Osteoblast (primary cell): ENCODE measurements around the gene CAPN5. TPM values are rescaled to one million over a fixed set of nuclear protein-coding genes. Genes with fewer than 3 reads are reported as not detected.
A peak's percentile ranks its signal among the peaks of the same experiment; 100 is the strongest.

ENCODE experiments used
- DNase-seq: peaks from one replicate; pipeline ENCODE4 v3.0.0; 2011; ENCODE audit warnings: low spot score, mixed read lengths; ENCODE audit not compliant: insufficient read length; ENCODE audit errors: missing footprints
- H2AFZ ChIP-seq: 2 replicates; pipeline ENCODE4 v1.6.0; 2011; ENCODE audit warnings: mild to moderate bottlenecking, low read length
- H3K27ac ChIP-seq: 2 replicates; pipeline ENCODE4 v1.5.1; 2011; ENCODE audit warnings: mild to moderate bottlenecking, low read depth, low read length, moderate library complexity
- H3K27me3 ChIP-seq: 2 replicates; pipeline ENCODE4 v1.6.0; 2012; ENCODE audit warnings: mild to moderate bottlenecking, control low read depth, inconsistent platforms, low read length, moderate library complexity; ENCODE audit not compliant: insufficient read depth
- H3K36me3 ChIP-seq: 2 replicates; pipeline ENCODE4 v1.5.1; 2011; ENCODE audit warnings: mild to moderate bottlenecking, low read length, control low read depth, moderate library complexity; ENCODE audit not compliant: insufficient read depth
- H3K4me1 ChIP-seq: 2 replicates; pipeline ENCODE4 v1.5.1; 2011; ENCODE audit warnings: mild to moderate bottlenecking, low read length, control low read depth, moderate library complexity; ENCODE audit not compliant: insufficient read depth
- H3K4me2 ChIP-seq: 2 replicates; pipeline ENCODE4 v1.6.0; 2011; ENCODE audit warnings: mild to moderate bottlenecking, low read length; ENCODE audit not compliant: insufficient read depth
- H3K4me3 ChIP-seq: fragments of 200-600 bp; sonication (generic); 3 replicates; pipeline ENCODE4 v1.5.1; 2012; ENCODE audit warnings: mild to moderate bottlenecking, low read length, inconsistent platforms; ENCODE audit not compliant: insufficient read depth
- H3K79me2 ChIP-seq: 2 replicates; pipeline ENCODE4 v1.6.0; 2012; ENCODE audit warnings: mild to moderate bottlenecking, low read length, control low read depth, inconsistent platforms; ENCODE audit not compliant: insufficient read depth
- H3K9me3 ChIP-seq: 2 replicates; pipeline ENCODE4 v1.5.1; 2011; ENCODE audit warnings: low read depth, low read length, control low read depth
- H4K20me1 ChIP-seq: 2 replicates; pipeline ENCODE4 v1.6.0; 2012; ENCODE audit warnings: mild to moderate bottlenecking, low read length, control low read depth; ENCODE audit not compliant: insufficient read depth
- CTCF ChIP-seq: IDR thresholded peaks from 2 replicates; pipeline ENCODE4 v1.5.1; 2011; ENCODE audit warnings: mild to moderate bottlenecking, low read depth, low read length, moderate library complexity; ENCODE audit errors: extremely low read depth
- total RNA-seq: library from RNA; depleted of rRNA; stranded (reverse); fragments of >200 nt; gene quantifications from 2 replicates; pipeline ENCODE4 v1.2.3, GENCODE V29; 2012

CAPN5 gene
- total RNA-seq, 1 donor: 6.5 TPM

- no peak for TF ChIP-seq CTCF
These were observed 22.3 kb downstream of the CAPN5 start for GRCh38 chr11:77089004-77089545.

DNA sequence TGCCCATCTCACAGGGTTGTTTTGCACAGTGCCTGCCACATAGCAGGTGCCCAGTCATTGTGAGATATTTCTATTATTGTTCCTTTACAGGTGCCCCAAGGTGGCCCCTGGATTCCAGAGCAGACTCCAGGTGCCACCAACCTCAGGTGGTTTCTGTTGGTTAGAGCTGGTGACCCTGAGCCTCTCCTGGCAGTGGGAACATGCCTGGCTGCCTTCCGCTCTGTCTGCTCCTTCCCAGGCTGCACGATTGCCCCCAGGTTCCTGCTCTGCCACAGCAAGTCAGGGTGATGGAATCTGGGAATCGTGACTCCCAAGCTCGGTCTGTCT lies 23.2 kb downstream of the CAPN5 start:
- Histone ChIP-seq H3K4me1 (no peaks in the 10 kb centered on the region), H3K4me3 (no peak overlapping the region), H2AFZ (no peak overlapping the region), H3K79me2 (no peaks in the 10 kb centered on the region), H3K9me3 (no peaks in the 10 kb centered on the region), H3K36me3 (peaks cover 3% of the 10 kb centered on the region), H4K20me1 (peaks cover 14% of the 10 kb centered on the region), H3K27me3 (no peaks in the 10 kb centered on the region), H3K4me2 (no peak overlapping the region), H3K27ac (no peak overlapping the region)
- no peak for TF ChIP-seq CTCF
- DNase-seq: peak; percentile 53

More at GRCh38 chr11:77089004-77089545, 22.3 kb downstream of the CAPN5 start:
- Histone ChIP-seq H3K27me3 (no peaks in the 10 kb centered on the region), H3K4me3 (no peak overlapping the region), H3K27ac (no peak overlapping the region), H3K4me1 (no peaks in the 10 kb centered on the region), H4K20me1 (peaks cover 14% of the 10 kb centered on the region), H2AFZ (no peak overlapping the region), H3K36me3 (no peaks in the 10 kb centered on the region), H3K79me2 (peaks cover 1% of the 10 kb centered on the region), H3K4me2 (no peak overlapping the region), H3K9me3 (no peaks in the 10 kb centered on the region)
- DNase-seq: peak; percentile 71

DNA sequence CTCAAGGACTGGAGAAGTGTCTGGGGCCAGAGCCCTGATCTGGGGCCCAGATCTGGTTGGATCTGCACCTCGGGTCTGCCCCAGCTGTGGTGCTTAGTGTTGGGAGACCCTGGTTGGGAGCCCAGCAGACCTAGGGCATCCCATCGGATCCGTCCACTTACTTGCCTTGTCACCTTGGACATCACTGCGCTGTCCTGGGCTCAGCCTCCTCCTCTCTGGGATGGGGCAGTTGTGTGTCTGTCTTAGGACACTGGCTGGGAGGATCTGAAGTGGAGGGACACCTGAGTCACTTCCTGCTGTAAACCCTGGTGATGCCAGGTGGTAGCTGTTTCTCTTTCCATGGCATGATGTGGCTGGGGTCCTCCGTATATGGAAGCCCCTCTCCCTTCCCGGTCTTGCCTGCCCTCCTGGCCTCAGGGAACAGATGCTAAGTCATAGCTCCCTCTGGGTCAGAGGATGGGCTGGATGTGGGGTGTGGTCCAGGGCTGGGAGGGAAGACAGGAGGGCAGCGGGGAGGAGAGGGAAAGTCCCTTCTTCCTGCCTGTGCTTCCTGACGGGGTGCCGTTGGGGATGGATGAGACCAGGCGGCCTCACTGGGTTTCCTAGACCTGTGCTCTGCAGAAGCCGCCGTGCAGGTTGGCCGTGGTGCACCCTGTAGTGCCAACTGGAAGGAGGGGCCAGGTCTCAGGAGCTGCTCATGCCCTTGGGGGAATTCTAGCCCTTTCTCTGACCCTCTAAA lies 23.8 kb downstream of the CAPN5 start:
- Histone ChIP-seq H3K36me3 (peaks cover 3% of the 10 kb centered on the region), H3K4me1 (no peaks in the 10 kb centered on the region), H3K4me3 (no peak overlapping the region), H4K20me1 (peaks cover 14% of the 10 kb centered on the region), H2AFZ (no peak overlapping the region), H3K79me2 (no peaks in the 10 kb centered on the region), H3K9me3 (no peaks in the 10 kb centered on the region), H3K4me2 (no peak overlapping the region), H3K27ac (no peak overlapping the region), H3K27me3 (no peaks in the 10 kb centered on the region)
- peak; percentile 76 for DNase-seq
- no peak for TF ChIP-seq CTCF

DNA sequence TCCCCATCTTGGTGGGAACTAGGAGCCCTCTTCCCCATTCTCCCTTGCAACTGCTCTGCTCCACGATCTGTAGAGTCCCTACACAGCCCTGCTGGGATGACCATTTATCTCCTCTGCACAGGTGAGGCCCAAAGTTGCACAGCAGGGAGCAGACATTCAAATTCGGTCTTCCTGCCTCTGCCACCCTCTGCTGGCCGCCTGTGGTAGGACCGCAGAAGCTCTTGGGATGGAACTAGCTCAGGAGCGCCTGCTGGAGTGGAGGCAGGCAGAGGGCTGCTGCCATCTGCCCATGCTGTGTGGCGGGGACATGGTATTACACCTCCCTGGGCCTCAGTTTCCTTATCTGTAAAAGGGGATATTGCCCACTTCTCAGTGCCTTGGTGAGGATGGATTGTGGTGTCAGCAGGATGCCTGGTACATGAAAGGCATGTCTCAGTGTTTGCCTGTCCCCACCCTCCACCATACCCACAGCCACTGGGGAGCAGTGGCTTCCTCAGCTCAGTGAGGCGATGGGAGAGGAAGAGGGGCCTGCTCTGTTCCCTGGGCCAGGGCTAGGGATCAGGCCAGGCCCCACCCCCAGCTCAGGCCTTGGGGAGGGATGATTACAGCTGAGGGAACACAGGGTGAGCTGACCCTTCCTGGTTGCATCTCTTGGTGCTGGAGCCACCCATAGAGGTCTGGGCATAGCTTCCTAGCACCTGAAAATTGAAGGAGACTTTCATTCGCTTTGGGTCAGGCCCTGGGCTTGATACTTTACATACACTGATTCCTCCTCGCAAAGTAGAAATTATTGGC lies 24.6 kb downstream of the CAPN5 start:
- no peak overlapping the region for H3K4me3 ChIP-seq
- H3K27ac ChIP-seq: no peak overlapping the region
- peak; percentile 95 for TF ChIP-seq CTCF
- H3K36me3 ChIP-seq: peaks cover 3% of the 10 kb centered on the region
- H3K79me2 ChIP-seq: no peaks in the 10 kb centered on the region
- H2AFZ ChIP-seq: no peak overlapping the region
- no peaks in the 10 kb centered on the region for H3K27me3 ChIP-seq
- H3K4me2 ChIP-seq: no peak overlapping the region
- H3K9me3 ChIP-seq: no peaks in the 10 kb centered on the region
- DNase-seq: peak; percentile 99
- peaks cover 14% of the 10 kb centered on the region for H4K20me1 ChIP-seq
- H3K4me1 ChIP-seq: no peaks in the 10 kb centered on the region
